Neuronal stem cell (in vitro differentiated cells): ENCODE measurements around the gene PRM2.

Source experiments
- DNase-seq: peaks from one replicate; pipeline ENCODE4 v3.0.0-alpha.2; 2013; ENCODE audit warnings: low spot score
- H2AFZ ChIP-seq: one replicate; pipeline ENCODE4 v1.6.1; 2013; ENCODE audit warnings: mild to moderate bottlenecking, low read length, inconsistent platforms
- H2AK5ac ChIP-seq: 2 replicates; pipeline ENCODE4 v1.6.1; 2013; ENCODE audit warnings: low read depth, mild to moderate bottlenecking, inconsistent platforms, low read length, moderate library complexity, mixed read lengths
- H2BK120ac ChIP-seq: 2 replicates; pipeline ENCODE4 v1.6.1; 2013; ENCODE audit warnings: low read depth, mild to moderate bottlenecking, inconsistent platforms, low read length, moderate library complexity, mixed read lengths
- H2BK12ac ChIP-seq: one replicate; pipeline ENCODE4 v1.6.1; 2013; ENCODE audit warnings: low read length, inconsistent platforms
- H2BK15ac ChIP-seq: 2 replicates; pipeline ENCODE4 v1.6.1; 2013; ENCODE audit warnings: mild to moderate bottlenecking, low read length, inconsistent platforms, mixed read lengths
- H2BK5ac ChIP-seq: one replicate; pipeline ENCODE4 v1.6.1; 2013; ENCODE audit warnings: inconsistent platforms, mild to moderate bottlenecking, low read length, moderate library complexity
- H3K14ac ChIP-seq: one replicate; pipeline ENCODE4 v1.6.1; 2013; ENCODE audit warnings: low read length, inconsistent platforms
- H3K18ac ChIP-seq: 2 replicates; pipeline ENCODE4 v1.6.1; 2013; ENCODE audit warnings: low read length, inconsistent platforms
- H3K23ac ChIP-seq: 2 replicates; pipeline ENCODE4 v1.6.1; 2013; ENCODE audit warnings: low read depth, mild to moderate bottlenecking, mixed read lengths, low read length, inconsistent platforms; ENCODE audit not compliant: poor library complexity
- H3K27ac ChIP-seq: replicated peaks from 3 replicates; pipeline ENCODE4 v1.5.1; 2013; ENCODE audit warnings: low read length, inconsistent platforms
- H3K27me3 ChIP-seq, 3 experiments: 2 replicates each; pipeline ENCODE4 v1.6.1; 2013; ENCODE audit warnings: low read length in 3 of 3, mild to moderate bottlenecking in 2 of 3, inconsistent platforms in 1 of 3, low read depth in 1 of 3, mixed read lengths in 1 of 3, moderate library complexity in 1 of 3; ENCODE audit not compliant: control insufficient read depth in 3 of 3, insufficient read depth in 3 of 3
- H3K36me3 ChIP-seq, 2 donors: replicated peaks in 1 of 2; 2 replicates each; pipeline ENCODE4 v1.6.1; 2013; ENCODE audit warnings: low read length in 2 of 2; ENCODE audit not compliant: control insufficient read depth in 2 of 2, insufficient read depth in 2 of 2
- H3K4ac ChIP-seq: 2 replicates; pipeline ENCODE4 v1.6.1; 2013; ENCODE audit warnings: inconsistent platforms, mild to moderate bottlenecking, low read length, moderate library complexity
- H3K4me1 ChIP-seq, 2 donors: 1 replicate in 1 of 2; 2 replicates in 1 of 2; pipeline ENCODE4 v1.6.1; 2013; ENCODE audit warnings: low read length in 2 of 2, low read depth in 1 of 2; ENCODE audit not compliant: control insufficient read depth in 2 of 2, insufficient read depth in 1 of 2
- H3K4me2 ChIP-seq: one replicate; pipeline ENCODE4 v1.6.1; 2013; ENCODE audit warnings: mild to moderate bottlenecking, low read length, inconsistent platforms; ENCODE audit not compliant: insufficient read depth, poor library complexity, severe bottlenecking
- H3K4me3 ChIP-seq, 2 donors: 2 replicates each; pipeline ENCODE4 v1.5.1; 2013; ENCODE audit warnings: low read length in 2 of 2, mild to moderate bottlenecking in 2 of 2, inconsistent platforms in 1 of 2, moderate library complexity in 1 of 2
- H3K79me1 ChIP-seq: one replicate; pipeline ENCODE4 v1.6.1; 2013; ENCODE audit warnings: low read depth, mild to moderate bottlenecking, inconsistent platforms, low read length, moderate library complexity
- H3K9ac ChIP-seq: one replicate; pipeline ENCODE4 v1.6.1; 2013; ENCODE audit warnings: mild to moderate bottlenecking, low read depth, low read length, inconsistent platforms; ENCODE audit not compliant: poor library complexity
- H3K9me3 ChIP-seq, 2 donors: replicated peaks in 1 of 2; 2 replicates each; pipeline versions ENCODE3 to v1.6.1; 2013; ENCODE audit warnings: low read length in 2 of 2, mild to moderate bottlenecking in 2 of 2, inconsistent platforms in 1 of 2, low read depth in 1 of 2, mixed read lengths in 1 of 2, moderate library complexity in 1 of 2; ENCODE audit not compliant: control insufficient read depth in 2 of 2, insufficient read depth in 1 of 2
- H4K8ac ChIP-seq: one replicate; pipeline ENCODE4 v1.6.1; 2013; ENCODE audit warnings: low read depth, mild to moderate bottlenecking, inconsistent platforms, low read length, moderate library complexity
- H4K91ac ChIP-seq: one replicate; pipeline ENCODE4 v1.6.1; 2013; ENCODE audit warnings: low read length, low read depth, mild to moderate bottlenecking, inconsistent platforms; ENCODE audit not compliant: poor library complexity
- WGBS, 2 donors: extraction: QIAGEN DNeasy Blood & Tissue Kit; methylation state at CpG; one replicate each; pipeline ENCODE4 v1.1.7; 2013; ENCODE audit warnings: missing lambda C conversion rate in 2 of 2, mixed read lengths in 1 of 2; ENCODE audit not compliant: insufficient read length in 2 of 2, insufficient replicate concordance in 1 of 2; ENCODE audit errors: extremely low coverage in 2 of 2; 5-methylcytosine and 5-hydroxymethylcytosine counted together

Gene PRM2

DNA sequence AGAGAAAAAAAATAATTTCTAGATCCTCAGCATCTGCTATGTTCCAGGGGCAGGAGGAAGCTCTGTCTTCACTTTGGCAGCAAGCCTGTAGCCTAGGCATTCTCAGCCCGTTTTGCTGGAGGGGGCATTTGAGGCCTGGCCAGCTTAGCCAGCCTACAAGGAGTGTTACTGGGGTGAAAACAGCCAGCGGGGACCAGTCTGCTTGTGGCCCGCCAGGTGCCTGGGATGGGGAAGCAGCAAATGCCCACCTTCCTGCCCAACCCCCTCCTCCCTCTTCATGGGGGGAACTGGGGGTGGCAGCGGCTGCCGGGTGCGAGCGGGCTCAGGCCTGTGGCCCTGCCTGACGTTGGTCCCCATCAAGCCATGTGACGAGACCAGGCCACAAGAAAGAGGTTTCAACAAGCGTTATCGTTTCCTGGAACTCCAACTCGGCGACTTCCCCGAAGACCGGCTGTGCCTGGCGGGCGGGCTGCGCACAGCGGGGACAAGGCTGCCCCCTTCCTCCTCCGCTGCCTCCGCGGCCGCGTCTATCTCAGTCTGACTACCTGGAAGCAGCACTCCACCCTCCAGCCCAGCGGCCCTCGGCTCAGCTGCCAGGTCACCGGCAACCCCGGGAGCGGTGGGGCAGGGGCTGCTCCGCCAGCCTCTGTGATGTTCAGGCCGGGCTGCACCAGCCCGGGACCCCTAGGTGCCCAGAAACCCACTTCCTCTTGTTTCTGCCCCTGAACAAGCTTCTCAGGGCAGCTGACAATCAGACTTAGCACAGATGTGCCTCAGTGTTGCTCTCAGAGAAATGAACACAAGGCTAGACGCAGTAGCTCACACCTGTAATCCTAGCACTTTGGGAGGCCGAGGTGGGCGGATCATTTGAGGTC, 43.2 kb downstream of the PRM2 start:
- Histone ChIP-seq H2BK15ac (peak overlapping the region; percentile 46), H3K9ac (no peak overlapping the region), H2AK5ac (peak overlapping the region; percentile 57), H3K27ac (no peak overlapping the region), H2AFZ (peak overlapping the region; percentile 75), H3K9me3 (no peaks in the 10 kb centered on the region), H3K4ac (no peak overlapping the region), H2BK120ac (no peak overlapping the region), H2BK12ac (no peak overlapping the region), H3K4me1 (peaks cover 2 to 5% of the 10 kb centered on the region in 2 donors), H3K4me2 (no peak overlapping the region), H3K23ac (peak overlapping the region; percentile 97), H3K36me3 (no peaks in the 10 kb centered on the region), H4K91ac (no peak overlapping the region), H4K8ac (no peak overlapping the region), H3K4me3 (no peak overlapping the region), H3K27me3 (peaks cover 0 to 12% (median 0%) of the 10 kb centered on the region in 3 experiments), H3K79me1 (no peaks in the 10 kb centered on the region), H2BK5ac (no peak overlapping the region), H3K14ac (peak overlapping the region; percentile 83), H3K18ac (peak overlapping the region; percentile 86)
- no CpG with 5 or more reads among the region's 35 CpGs for WGBS, 2 donors
- no peak for DNase-seq

DNA sequence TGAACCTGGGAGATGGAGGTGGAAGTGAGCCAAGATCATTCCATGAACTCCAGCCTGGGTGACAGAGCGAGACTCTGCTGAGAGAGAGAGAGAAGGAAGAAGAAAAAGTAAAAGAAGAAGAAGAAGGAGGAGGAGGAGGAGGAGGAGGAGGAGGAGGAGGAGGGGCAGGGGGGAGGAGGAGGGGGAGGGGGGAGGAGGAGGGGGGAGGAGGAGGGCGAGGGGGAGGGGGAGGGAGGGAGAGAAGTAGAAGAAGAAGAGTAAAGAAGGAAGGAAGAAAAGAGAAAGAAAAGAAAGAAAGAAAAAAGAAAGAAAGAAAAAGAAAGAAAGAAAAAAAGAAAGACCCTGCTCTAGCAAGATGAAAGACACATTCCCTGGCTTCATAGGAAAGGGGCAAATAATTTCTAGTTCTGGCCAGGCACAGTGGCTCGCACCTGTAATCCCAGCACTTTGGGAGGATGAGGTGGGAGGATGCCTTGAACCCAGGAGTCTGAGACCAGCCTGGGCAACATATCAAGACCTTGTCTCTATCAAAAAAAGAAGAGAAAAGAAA, 43.9 kb downstream of the PRM2 start:
- no peak overlapping the region for H3K4me3 ChIP-seq
- no peak overlapping the region for H4K8ac ChIP-seq
- no peak overlapping the region for H3K4me2 ChIP-seq
- H3K4me1 ChIP-seq = peaks cover 2 to 5% of the 10 kb centered on the region in 2 donors
- H3K14ac ChIP-seq = no peak overlapping the region
- H3K27ac ChIP-seq = no peak overlapping the region
- no peaks in the 10 kb centered on the region for H3K36me3 ChIP-seq
- no peak overlapping the region for H2BK5ac ChIP-seq
- H3K23ac ChIP-seq = no peak overlapping the region
- H3K27me3 ChIP-seq = peaks cover 0 to 12% (median 0%) of the 10 kb centered on the region in 3 experiments
- H2BK120ac ChIP-seq = no peak overlapping the region
- no peak overlapping the region for H3K9ac ChIP-seq
- H2BK15ac ChIP-seq = no peak overlapping the region
- no peak overlapping the region for H2AK5ac ChIP-seq
- no peaks in the 10 kb centered on the region for H3K9me3 ChIP-seq
- H3K18ac ChIP-seq = no peak overlapping the region
- H4K91ac ChIP-seq = no peak overlapping the region
- H3K4ac ChIP-seq = no peak overlapping the region
- DNase-seq = no peak
- peak overlapping the region; percentile 75 for H2AFZ ChIP-seq
- no peaks in the 10 kb centered on the region for H3K79me1 ChIP-seq
- no peak overlapping the region for H2BK12ac ChIP-seq
- no CpG with 5 or more reads among the region's 3 CpGs for WGBS, 2 donors

DNA sequence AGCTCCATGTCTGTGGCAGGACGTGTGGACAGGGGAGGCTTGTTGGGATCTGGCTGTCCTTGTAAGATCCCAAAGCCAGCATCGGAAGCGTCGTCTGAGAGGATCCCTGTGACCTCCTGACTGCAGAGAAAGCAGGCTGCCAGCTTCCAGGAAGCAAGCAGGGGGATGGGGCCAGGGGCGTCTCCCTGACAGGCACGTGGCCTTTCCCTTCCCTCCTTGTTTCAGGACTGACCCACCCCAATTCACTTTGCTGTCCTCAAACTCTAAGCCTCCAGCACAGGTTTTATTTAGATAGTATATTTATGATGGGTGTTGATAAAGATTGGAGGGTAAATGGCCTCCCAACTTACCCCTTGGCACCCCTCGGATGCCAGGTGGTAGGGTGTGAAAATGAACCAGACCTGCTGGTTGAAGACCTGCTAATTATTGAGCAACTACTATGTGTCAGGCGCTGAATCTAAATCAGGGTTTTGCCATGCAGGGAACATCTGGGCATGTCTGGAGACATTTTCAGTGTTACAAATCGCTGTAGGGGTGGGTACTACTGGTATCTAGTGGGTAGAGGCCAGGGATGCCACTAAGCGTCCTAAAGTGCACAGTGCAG, 44.8 kb downstream of the PRM2 start:
- Histone ChIP-seq H2BK12ac (no peak overlapping the region), H3K27me3 (peaks cover 0 to 12% (median 0%) of the 10 kb centered on the region in 3 experiments), H2BK120ac (no peak overlapping the region), H2BK15ac (no peak overlapping the region), H3K4me2 (no peak overlapping the region), H2AK5ac (peak overlapping the region; percentile 41), H2AFZ (peak overlapping the region; percentile 77), H4K8ac (no peak overlapping the region), H3K4me1 (peaks cover 2 to 5% of the 10 kb centered on the region in 2 donors), H3K4me3 (no peak overlapping the region), H3K36me3 (no peaks in the 10 kb centered on the region), H3K9ac (no peak overlapping the region), H3K18ac (peak overlapping the region; percentile 75), H2BK5ac (no peak overlapping the region), H3K27ac (no peak overlapping the region), H4K91ac (no peak overlapping the region), H3K4ac (no peak overlapping the region), H3K79me1 (no peaks in the 10 kb centered on the region), H3K14ac (peak overlapping the region; percentile 26), H3K23ac (no peak overlapping the region), H3K9me3 (no peaks in the 10 kb centered on the region)
- WGBS, 2 donors = no CpG with 5 or more reads among the region's 10 CpGs
- DNase-seq = no peak

DNA sequence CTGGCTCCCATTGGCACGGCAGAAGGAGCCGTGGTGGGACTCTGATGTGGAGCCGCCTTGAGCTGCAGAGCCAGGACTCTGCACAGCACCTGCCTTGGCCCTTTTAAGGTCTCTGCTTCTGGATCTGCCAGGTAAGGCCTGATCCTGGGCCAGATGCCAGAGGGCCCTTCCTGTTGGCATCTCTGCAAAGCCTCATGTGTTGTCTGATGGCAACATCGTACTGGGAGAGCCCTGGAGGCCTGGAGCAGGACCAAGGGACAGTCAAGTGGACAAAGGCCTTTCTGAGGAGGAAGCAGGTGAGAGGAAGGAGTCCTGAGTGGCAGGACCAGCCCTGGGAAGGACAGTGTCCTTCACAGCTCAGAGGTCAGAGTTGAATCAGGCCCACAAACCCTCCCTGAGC, 46.4 kb downstream of the PRM2 start:
- WGBS, 2 donors = no CpG with 5 or more reads among the region's 4 CpGs
- Histone ChIP-seq H3K4ac (no peak overlapping the region), H4K91ac (no peak overlapping the region), H3K9me3 (no peaks in the 10 kb centered on the region), H3K18ac (no peak overlapping the region), H2BK120ac (no peak overlapping the region), H2BK15ac (peak overlapping the region; percentile 8), H2AFZ (no peak overlapping the region), H4K8ac (no peak overlapping the region), H3K36me3 (no peaks in the 10 kb centered on the region), H3K4me3 (no peak overlapping the region), H3K23ac (no peak overlapping the region), H3K27me3 (peaks cover 0 to 12% (median 0%) of the 10 kb centered on the region in 3 experiments), H2AK5ac (peak overlapping the region; percentile 47), H3K27ac (no peak overlapping the region), H3K9ac (no peak overlapping the region), H3K14ac (no peak overlapping the region), H3K4me2 (no peak overlapping the region), H3K4me1 (peaks cover 2 to 5% of the 10 kb centered on the region in 2 donors), H2BK12ac (no peak overlapping the region), H3K79me1 (no peaks in the 10 kb centered on the region), H2BK5ac (no peak overlapping the region)
- DNase-seq = no peak
